Measurements from ENCODE around the gene CNKSR3. TPM values are rescaled to one million over a fixed set of nuclear protein-coding genes. Genes with fewer than 3 reads are reported as not detected.
A peak's percentile ranks its signal among the peaks of the same experiment; 100 is the strongest.

The CNKSR3 gene
- total and polyA plus RNA-seq, 2 experiments from 2014 or later = 22.4 to 23.9 TPM

- Histone ChIP-seq H3K27ac (no peak overlapping the region), H3K9me3 (ENCODE audit: low read depth) (no peaks in the 10 kb centered on the region), H3K4me2 (no peak overlapping the region), H3K4me1 (ENCODE audit: insufficient read depth) (peaks cover 4% of the 10 kb centered on the region), H3K27me3 (no peaks in the 10 kb centered on the region), H3K4me3 (no peak overlapping the region), H3K9me2 (replicated peaks; ENCODE audit: insufficient read depth) (no peaks in the 10 kb centered on the region), H2AFZ (no peak overlapping the region), H3K79me2 (peaks cover 94% of the 10 kb centered on the region), H3K36me3 (replicated peaks; ENCODE audit: insufficient read depth, low read depth) (no peaks in the 10 kb centered on the region), H4K20me1 (ENCODE audit: insufficient read depth, poor library complexity, severe bottlenecking) (peaks cover 37% of the 10 kb centered on the region)
- TF ChIP-seq EZH2 (IDR thresholded peaks at IDR 0.05; ENCODE audit: borderline replicate concordance) (no peak), CTCF (IDR thresholded peaks at IDR 0.05; ENCODE audit: poor library complexity) (no peak), EZH2phosphoT487 (IDR thresholded peaks at IDR 0.05; ENCODE audit: low read depth, severe bottlenecking, unreplicated experiment) (no peak)
- no peak for DNase-seq (ENCODE audit: low spot score)
- WGBS (ENCODE audit: low lambda C conversion rate, missing lambda C conversion rate) = 96% methylated on average over 6 of the region's 6 CpGs
Observed at GRCh38 chr6:154459513-154459912, 51.0 kb downstream of the CNKSR3 start.

GRCh38 chr6:154458565-154459470, 51.7 kb downstream of the CNKSR3 start:
- no peaks in the 10 kb centered on the region for H3K9me3 ChIP-seq (ENCODE audit: low read depth)
- H3K36me3 ChIP-seq (replicated peaks; ENCODE audit: insufficient read depth, low read depth) = no peaks in the 10 kb centered on the region
- H3K27me3 ChIP-seq = no peaks in the 10 kb centered on the region
- no peak overlapping the region for H2AFZ ChIP-seq
- no peak overlapping the region for H3K27ac ChIP-seq
- DNase-seq (ENCODE audit: low spot score) = no peak
- H3K4me3 ChIP-seq = no peak overlapping the region
- no peaks in the 10 kb centered on the region for H3K9me2 ChIP-seq (replicated peaks; ENCODE audit: insufficient read depth)
- no peak for TF ChIP-seq EZH2phosphoT487 (IDR thresholded peaks at IDR 0.05; ENCODE audit: low read depth, severe bottlenecking, unreplicated experiment)
- TF ChIP-seq EZH2 (IDR thresholded peaks at IDR 0.05; ENCODE audit: borderline replicate concordance) = no peak
- no peak for TF ChIP-seq CTCF (IDR thresholded peaks at IDR 0.05; ENCODE audit: poor library complexity)
- H3K4me1 ChIP-seq (ENCODE audit: insufficient read depth) = peaks cover 5% of the 10 kb centered on the region
- WGBS (ENCODE audit: low lambda C conversion rate, missing lambda C conversion rate) = 58% methylated on average over 8 of the region's 8 CpGs
- peaks cover 93% of the 10 kb centered on the region for H3K79me2 ChIP-seq
- H3K4me2 ChIP-seq = peak overlapping the region; percentile 16
- peaks cover 37% of the 10 kb centered on the region for H4K20me1 ChIP-seq (ENCODE audit: insufficient read depth, poor library complexity, severe bottlenecking)

GRCh38 chr6:154457881-154458284, 52.6 kb downstream of the CNKSR3 start:
- peaks cover 44% of the 10 kb centered on the region for H4K20me1 ChIP-seq (ENCODE audit: insufficient read depth, poor library complexity, severe bottlenecking)
- no peaks in the 10 kb centered on the region for H3K27me3 ChIP-seq
- H2AFZ ChIP-seq = no peak overlapping the region
- peaks cover 14% of the 10 kb centered on the region for H3K4me1 ChIP-seq (ENCODE audit: insufficient read depth)
- no peaks in the 10 kb centered on the region for H3K9me3 ChIP-seq (ENCODE audit: low read depth)
- H3K4me3 ChIP-seq = no peak overlapping the region
- no peaks in the 10 kb centered on the region for H3K9me2 ChIP-seq (replicated peaks; ENCODE audit: insufficient read depth)
- no peak for DNase-seq (ENCODE audit: low spot score)
- 55% methylated on average over 5 of the region's 5 CpGs for WGBS (ENCODE audit: low lambda C conversion rate, missing lambda C conversion rate)
- peaks cover 94% of the 10 kb centered on the region for H3K79me2 ChIP-seq
- no peak overlapping the region for H3K4me2 ChIP-seq
- H3K36me3 ChIP-seq (replicated peaks; ENCODE audit: insufficient read depth, low read depth) = no peaks in the 10 kb centered on the region
- TF ChIP-seq EZH2phosphoT487 (IDR thresholded peaks at IDR 0.05; ENCODE audit: low read depth, severe bottlenecking, unreplicated experiment) (no peak), EZH2 (IDR thresholded peaks at IDR 0.05; ENCODE audit: borderline replicate concordance) (no peak), CTCF (IDR thresholded peaks at IDR 0.05; ENCODE audit: poor library complexity) (peak; percentile 21)
- no peak overlapping the region for H3K27ac ChIP-seq

Data from hepatocyte (in vitro differentiated cells).